ENCODE measurements around the gene MYLK4. TPM values are rescaled to one million over a fixed set of nuclear protein-coding genes. Genes with fewer than 3 reads are reported as not detected.

The MYLK4 gene
- total RNA-seq, 1 donor from 2014 or later, result 0.23 TPM

DNA sequence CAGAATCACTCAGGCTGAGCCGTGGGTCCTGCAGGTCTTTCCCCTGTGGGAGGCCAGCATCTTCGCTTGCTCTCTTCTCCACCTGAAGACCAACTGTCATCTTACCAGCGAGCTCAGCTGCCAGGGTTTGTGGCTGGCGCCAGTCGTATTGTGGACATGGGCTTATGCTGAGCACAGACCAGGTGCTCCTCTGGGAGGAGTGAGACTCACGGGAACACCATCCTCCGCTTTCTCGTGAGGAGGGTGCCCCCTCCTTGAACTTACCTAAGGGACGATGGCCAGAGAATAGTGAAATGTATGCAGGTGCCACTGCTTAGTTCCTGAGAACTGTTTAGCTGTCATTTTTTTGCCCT lies 31.6 kb upstream of the MYLK4 start:
- Mint-ChIP-seq H3K9me3 (ENCODE audit: unreplicated experiment) (no peaks in the 10 kb centered on the region), H3K4me3 (ENCODE audit: unreplicated experiment) (no peak overlapping the region), H3K27ac (ENCODE audit: unreplicated experiment) (no peak overlapping the region), H3K4me1 (ENCODE audit: low read depth, unreplicated experiment) (peaks cover 10% of the 10 kb centered on the region), H3K27me3 (ENCODE audit: low read depth, unreplicated experiment) (no peaks in the 10 kb centered on the region), H3K36me3 (ENCODE audit: low read depth, unreplicated experiment) (peaks cover 18% of the 10 kb centered on the region)
- Histone ChIP-seq H3K9ac (ENCODE audit: low read length) (no peak overlapping the region), H4K20me1 (ENCODE audit: insufficient read depth, low read length) (peaks cover 76% of the 10 kb centered on the region), H3K4me2 (ENCODE audit: low read length) (no peak overlapping the region), H3K27me3 (ENCODE audit: insufficient read depth, low read length) (no peaks in the 10 kb centered on the region), H3K79me2 (ENCODE audit: insufficient read depth, low read length) (peaks cover 82% of the 10 kb centered on the region), H2AFZ (ENCODE audit: low read depth, low read length) (no peak overlapping the region), H3K27ac (ENCODE audit: low read depth, low read length) (no peak overlapping the region), H3K9me3 (ENCODE audit: insufficient read depth, low read depth, low read length) (no peaks in the 10 kb centered on the region), H3K4me1 (ENCODE audit: insufficient read depth, low read length) (no peaks in the 10 kb centered on the region), H3K4me3 (ENCODE audit: insufficient read depth, low read depth, low read length) (no peak overlapping the region), H3K36me3 (ENCODE audit: insufficient read depth, low read length) (peaks cover 7% of the 10 kb centered on the region)
- no peak for TF ChIP-seq EZH2 (IDR thresholded peaks at IDR 0.05; ENCODE audit: insufficient read depth, low read length)
- TF ChIP-seq, protein P1, sequence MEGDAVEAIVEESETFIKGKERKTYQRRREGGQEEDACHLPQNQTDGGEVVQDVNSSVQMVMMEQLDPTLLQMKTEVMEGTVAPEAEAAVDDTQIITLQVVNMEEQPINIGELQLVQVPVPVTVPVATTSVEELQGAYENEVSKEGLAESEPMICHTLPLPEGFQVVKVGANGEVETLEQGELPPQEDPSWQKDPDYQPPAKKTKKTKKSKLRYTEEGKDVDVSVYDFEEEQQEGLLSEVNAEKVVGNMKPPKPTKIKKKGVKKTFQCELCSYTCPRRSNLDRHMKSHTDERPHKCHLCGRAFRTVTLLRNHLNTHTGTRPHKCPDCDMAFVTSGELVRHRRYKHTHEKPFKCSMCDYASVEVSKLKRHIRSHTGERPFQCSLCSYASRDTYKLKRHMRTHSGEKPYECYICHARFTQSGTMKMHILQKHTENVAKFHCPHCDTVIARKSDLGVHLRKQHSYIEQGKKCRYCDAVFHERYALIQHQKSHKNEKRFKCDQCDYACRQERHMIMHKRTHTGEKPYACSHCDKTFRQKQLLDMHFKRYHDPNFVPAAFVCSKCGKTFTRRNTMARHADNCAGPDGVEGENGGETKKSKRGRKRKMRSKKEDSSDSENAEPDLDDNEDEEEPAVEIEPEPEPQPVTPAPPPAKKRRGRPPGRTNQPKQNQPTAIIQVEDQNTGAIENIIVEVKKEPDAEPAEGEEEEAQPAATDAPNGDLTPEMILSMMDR (IDR thresholded peaks at IDR 0.05; ENCODE audit: insufficient read depth, low read depth, low read length), result no peak
- DNase-seq (ENCODE audit: low read depth) (no peak), FAIRE-seq (no peak)

DNA sequence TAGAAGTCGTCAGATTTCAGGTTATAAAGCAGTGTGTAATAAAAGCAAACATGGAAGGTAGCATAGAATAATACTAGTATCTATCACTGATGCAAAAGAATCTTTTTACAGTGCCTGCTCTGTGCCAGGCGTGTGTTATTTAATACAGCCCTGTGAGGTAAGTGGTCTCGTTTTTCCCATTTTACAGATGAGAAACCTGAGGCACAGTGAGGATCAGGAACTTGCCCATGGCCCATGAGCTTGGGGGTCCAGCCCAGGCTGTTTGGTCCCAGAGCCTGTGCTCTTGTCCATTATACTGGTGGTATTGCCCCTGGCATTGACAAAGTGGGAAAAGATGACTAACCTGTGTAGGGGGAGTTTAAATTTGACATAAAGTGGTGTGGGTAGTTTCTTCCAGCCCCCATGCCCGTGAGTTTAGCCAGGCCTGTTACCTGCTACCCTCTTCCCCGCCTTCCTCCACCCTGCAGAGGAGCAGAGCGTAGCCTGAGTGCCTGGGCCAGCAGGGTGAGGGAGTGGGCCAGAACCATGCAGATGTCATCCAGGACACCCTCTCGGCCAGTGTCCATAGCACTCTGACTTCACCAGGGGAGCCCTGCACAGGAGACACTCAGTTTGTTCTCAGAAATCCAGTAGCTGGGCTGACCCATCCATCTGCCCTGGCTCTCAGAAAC lies 31.1 kb upstream of the MYLK4 start:
- no peaks in the 10 kb centered on the region for H3K4me1 ChIP-seq (ENCODE audit: insufficient read depth, low read length)
- H3K27me3 ChIP-seq (ENCODE audit: insufficient read depth, low read length), result no peaks in the 10 kb centered on the region
- peaks cover 83% of the 10 kb centered on the region for H3K79me2 ChIP-seq (ENCODE audit: insufficient read depth, low read length)
- H3K9me3 Mint-ChIP-seq (ENCODE audit: unreplicated experiment), result no peaks in the 10 kb centered on the region
- no peak overlapping the region for H3K9ac ChIP-seq (ENCODE audit: low read length)
- no peak overlapping the region for H3K4me3 ChIP-seq (ENCODE audit: insufficient read depth, low read depth, low read length)
- TF ChIP-seq, protein P1 (IDR thresholded peaks at IDR 0.05; ENCODE audit: insufficient read depth, low read depth, low read length), result no peak
- no peak for TF ChIP-seq EZH2 (IDR thresholded peaks at IDR 0.05; ENCODE audit: insufficient read depth, low read length)
- peaks cover 7% of the 10 kb centered on the region for H3K36me3 ChIP-seq (ENCODE audit: insufficient read depth, low read length)
- no peak overlapping the region for H2AFZ ChIP-seq (ENCODE audit: low read depth, low read length)
- H3K27ac ChIP-seq (ENCODE audit: low read depth, low read length), result no peak overlapping the region
- H4K20me1 ChIP-seq (ENCODE audit: insufficient read depth, low read length), result peaks cover 78% of the 10 kb centered on the region
- peaks cover 18% of the 10 kb centered on the region for H3K36me3 Mint-ChIP-seq (ENCODE audit: low read depth, unreplicated experiment)
- no peak overlapping the region for H3K27ac Mint-ChIP-seq (ENCODE audit: unreplicated experiment)
- FAIRE-seq, result no peak
- no peak overlapping the region for H3K4me3 Mint-ChIP-seq (ENCODE audit: unreplicated experiment)
- no peaks in the 10 kb centered on the region for H3K9me3 ChIP-seq (ENCODE audit: insufficient read depth, low read depth, low read length)
- peaks cover 10% of the 10 kb centered on the region for H3K4me1 Mint-ChIP-seq (ENCODE audit: low read depth, unreplicated experiment)
- no peaks in the 10 kb centered on the region for H3K27me3 Mint-ChIP-seq (ENCODE audit: low read depth, unreplicated experiment)
- DNase-seq (ENCODE audit: low read depth), result no peak
- H3K4me2 ChIP-seq (ENCODE audit: low read length), result no peak overlapping the region

DNA sequence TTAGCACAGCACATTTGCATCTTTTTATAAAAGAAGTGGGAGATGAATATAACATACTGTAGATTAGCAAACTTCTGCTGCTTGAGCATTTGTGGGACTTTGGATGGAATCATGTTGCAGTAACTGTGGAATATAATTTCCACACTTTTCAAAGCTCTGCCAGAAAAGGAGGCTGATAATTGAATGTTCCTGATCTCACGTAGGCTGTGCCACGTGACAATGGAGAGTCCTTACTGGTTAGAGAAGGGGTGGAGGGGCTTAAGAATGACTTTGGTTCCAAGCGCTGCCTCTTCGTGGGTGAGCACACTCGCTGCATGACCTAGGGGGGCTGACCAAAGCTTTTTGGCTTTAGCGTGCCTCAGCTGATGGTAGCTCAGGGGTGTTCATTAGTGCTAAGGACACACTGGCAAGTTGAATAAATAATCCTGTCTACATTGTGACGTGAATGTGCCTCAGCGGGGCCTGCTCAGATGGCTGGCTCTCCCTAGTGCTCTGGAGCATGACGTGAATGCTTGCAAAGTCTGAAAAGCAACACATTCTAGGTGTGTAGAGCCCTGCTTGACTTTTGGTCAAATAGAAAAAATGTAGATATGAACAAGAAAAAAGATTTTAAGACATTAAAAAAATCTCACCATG lies 29.5 kb upstream of the MYLK4 start:
- peaks cover 10% of the 10 kb centered on the region for H3K4me1 Mint-ChIP-seq (ENCODE audit: low read depth, unreplicated experiment)
- no peak overlapping the region for H2AFZ ChIP-seq (ENCODE audit: low read depth, low read length)

More for the DNA sequence above, 29.5 kb upstream of the MYLK4 start:
- Histone ChIP-seq H3K79me2 (ENCODE audit: insufficient read depth, low read length) (peaks cover 86% of the 10 kb centered on the region), H3K4me1 (ENCODE audit: insufficient read depth, low read length) (no peaks in the 10 kb centered on the region), H3K27ac (ENCODE audit: low read depth, low read length) (no peak overlapping the region), H3K4me3 (ENCODE audit: insufficient read depth, low read depth, low read length) (no peak overlapping the region), H3K9me3 (ENCODE audit: insufficient read depth, low read depth, low read length) (no peaks in the 10 kb centered on the region), H3K27me3 (ENCODE audit: insufficient read depth, low read length) (no peaks in the 10 kb centered on the region), H3K9ac (ENCODE audit: low read length) (no peak overlapping the region), H4K20me1 (ENCODE audit: insufficient read depth, low read length) (peaks cover 78% of the 10 kb centered on the region), H3K4me2 (ENCODE audit: low read length) (no peak overlapping the region), H3K36me3 (ENCODE audit: insufficient read depth, low read length) (peaks cover 7% of the 10 kb centered on the region)
- H3K4me3 Mint-ChIP-seq (ENCODE audit: unreplicated experiment), result no peak overlapping the region
- H3K27me3 Mint-ChIP-seq (ENCODE audit: low read depth, unreplicated experiment), result no peaks in the 10 kb centered on the region
- H3K27ac Mint-ChIP-seq (ENCODE audit: unreplicated experiment), result no peak overlapping the region
- H3K9me3 Mint-ChIP-seq (ENCODE audit: unreplicated experiment), result no peaks in the 10 kb centered on the region
- TF ChIP-seq, protein P1 (IDR thresholded peaks at IDR 0.05; ENCODE audit: insufficient read depth, low read depth, low read length), result no peak
- TF ChIP-seq EZH2 (IDR thresholded peaks at IDR 0.05; ENCODE audit: insufficient read depth, low read length), result no peak
- FAIRE-seq, result no peak
- H3K36me3 Mint-ChIP-seq (ENCODE audit: low read depth, unreplicated experiment), result peaks cover 14% of the 10 kb centered on the region
- DNase-seq (ENCODE audit: low read depth), result no peak

All from astrocyte (in vitro differentiated cells and primary cell).